CD14-positive monocyte (primary cell): Measurements from ENCODE around the gene TAF11L8. TPM values are rescaled to one million over a fixed set of nuclear protein-coding genes. Genes with fewer than 3 reads are reported as not detected.
"Not testable (repeated sequence)": the region's sequence is repeated elsewhere in the genome, so short reads cannot be mapped to it uniquely, and the experiment has no call there.

ENCODE experiments used
- DNase-seq, 3 donors: peaks; one replicate each; pipeline ENCODE4 v3.0.0-alpha.2; 2011 to 2022
- H2AFZ ChIP-seq: 2 replicates; pipeline ENCODE4 v1.6.0; 2012; ENCODE audit warnings: mild to moderate bottlenecking, low read depth, low read length, inconsistent platforms; ENCODE audit not compliant: insufficient read depth, poor library complexity, severe bottlenecking
- H3K27ac ChIP-seq, 2 donors: 1 replicate in 1 of 2; 2 replicates in 1 of 2; pipeline ENCODE4 v1.5.1; 2012 to 2013; ENCODE audit warnings: low read length in 2 of 2, control low read depth in 1 of 2, inconsistent platforms in 1 of 2, low read depth in 1 of 2, mild to moderate bottlenecking in 1 of 2
- H3K27me3 ChIP-seq, 2 donors: one replicate each; pipeline versions ENCODE4 v1.6.0 to v1.6.1; 2011 to 2013; ENCODE audit warnings: low read length in 2 of 2; ENCODE audit not compliant: control insufficient read depth in 2 of 2, insufficient read depth in 2 of 2
- H3K36me3 ChIP-seq, 2 donors: replicated peaks in 1 of 2; 1 replicate in 1 of 2; 2 replicates in 1 of 2; pipeline versions ENCODE4 v1.5.1 to v1.6.1; 2012 to 2013; ENCODE audit warnings: low read length in 2 of 2, control low read depth in 1 of 2, inconsistent platforms in 1 of 2, mild to moderate bottlenecking in 1 of 2; ENCODE audit not compliant: insufficient read depth in 2 of 2, control insufficient read depth in 1 of 2
- H3K4me1 ChIP-seq, 2 donors: 1 replicate in 1 of 2; 2 replicates in 1 of 2; pipeline versions ENCODE4 v1.5.1 to v1.6.1; 2012 to 2013; ENCODE audit warnings: low read length in 2 of 2, control low read depth in 1 of 2, inconsistent platforms in 1 of 2, mild to moderate bottlenecking in 1 of 2, moderate library complexity in 1 of 2; ENCODE audit not compliant: insufficient read depth in 2 of 2, control insufficient read depth in 1 of 2
- H3K4me2 ChIP-seq: replicated peaks from 2 replicates; pipeline ENCODE3; 2012; ENCODE audit warnings: low read length, moderate library complexity, mild to moderate bottlenecking; ENCODE audit not compliant: poor library complexity, severe bottlenecking; ENCODE audit errors: extremely low read depth
- H3K4me3 ChIP-seq, 3 experiments: fragments of 200-600 bp in 1 of 3; sonication (generic) in 1 of 3; replicated peaks in 1 of 3; 1 replicate in 2 of 3; 2 replicates in 1 of 3; pipeline ENCODE4 v1.5.1; 2011 to 2013; ENCODE audit warnings: low read length in 3 of 3, mild to moderate bottlenecking in 3 of 3, control low read depth in 2 of 3, low read depth in 2 of 3, inconsistent platforms in 1 of 3, moderate library complexity in 1 of 3
- H3K79me2 ChIP-seq: 2 replicates; pipeline ENCODE4 v1.6.0; 2012; ENCODE audit warnings: mild to moderate bottlenecking, control low read depth, inconsistent platforms, low read length, moderate library complexity; ENCODE audit not compliant: insufficient read depth
- H3K9ac ChIP-seq: 2 replicates; pipeline ENCODE4 v1.6.0; 2017; ENCODE audit warnings: low read length, mild to moderate bottlenecking; ENCODE audit not compliant: insufficient read depth, poor library complexity, severe bottlenecking
- H3K9me3 ChIP-seq, 2 donors: replicated peaks in 1 of 2; 1 replicate in 1 of 2; 2 replicates in 1 of 2; pipeline versions ENCODE4 v1.5.1 to v1.6.1; 2012 to 2013; ENCODE audit warnings: low read length in 2 of 2, control low read depth in 1 of 2; ENCODE audit not compliant: control insufficient read depth in 1 of 2, insufficient read depth in 1 of 2
- H4K20me1 ChIP-seq: 2 replicates; pipeline ENCODE4 v1.6.0; 2012; ENCODE audit warnings: mild to moderate bottlenecking, low read length, control low read depth, moderate library complexity; ENCODE audit not compliant: insufficient read depth
- H3K27ac Mint-ChIP-seq, 7 donors: one replicate each; pipeline ENCODE4 v1.8.0; 2020; ENCODE audit warnings: mild to moderate bottlenecking in 7 of 7, mixed read lengths in 7 of 7, moderate library complexity in 6 of 7, inconsistent platforms in 2 of 7
- H3K27me3 Mint-ChIP-seq, 3 donors: one replicate each; pipeline ENCODE4 v1.8.0; 2021 to 2022; ENCODE audit warnings: low read depth in 3 of 3, mild to moderate bottlenecking in 3 of 3, mixed read lengths in 3 of 3, moderate library complexity in 3 of 3, inconsistent platforms in 1 of 3
- H3K36me3 Mint-ChIP-seq, 2 donors: one replicate each; pipeline ENCODE4 v1.8.0; 2020; ENCODE audit warnings: mixed read lengths in 2 of 2, inconsistent platforms in 1 of 2, mild to moderate bottlenecking in 1 of 2
- H3K4me1 Mint-ChIP-seq: one replicate; pipeline ENCODE4 v1.8.0; 2020; ENCODE audit warnings: mild to moderate bottlenecking, mixed read lengths
- H3K4me3 Mint-ChIP-seq, 2 donors: one replicate each; pipeline ENCODE4 v1.8.0; 2020; ENCODE audit warnings: mild to moderate bottlenecking in 2 of 2, mixed read lengths in 2 of 2, moderate library complexity in 1 of 2
- H3K9me3 Mint-ChIP-seq, 7 donors: one replicate each; pipeline ENCODE4 v1.8.0; 2020 to 2022; ENCODE audit warnings: mixed read lengths in 7 of 7, mild to moderate bottlenecking in 6 of 7, moderate library complexity in 6 of 7, inconsistent platforms in 2 of 7
- WGBS: methylation state at CpG from one replicate; pipeline ENCODE4 v1.1.5; 2013; ENCODE audit warnings: missing lambda C conversion rate; ENCODE audit not compliant: insufficient coverage; 5-methylcytosine and 5-hydroxymethylcytosine counted together
- intact Hi-C, 2 donors: fragments of 100-400 bp; cut with micrococcal nuclease; formaldehyde crosslinking; loops; one replicate each; pipeline versions ENCODE4 v1.15.0 to v1.15.1; 2023
- polyA plus RNA-seq, 3 donors: library from polyadenylated mRNA; depleted of rRNA in 1 of 3; unstranded in 2 of 3; stranded (reverse) in 1 of 3; fragments of 300-500 nt in 2 of 3; fragments of >200 nt in 1 of 3; fragmentation: Illumina TruSeq in 2 of 3; gene quantifications; 1 replicate in 2 of 3; 2 replicates in 1 of 3; pipeline ENCODE4 v1.2.3, GENCODE V29; 2012 to 2021
- small RNA-seq: library from RNA; depleted of rRNA; stranded (forward); fragments of <200 nt; gene quantifications from one replicate; pipeline ENCODE3, GENCODE V24; 2012; ENCODE audit warnings: low read depth; ENCODE audit not compliant: insufficient read length

TAF11L8 gene
- polyA plus RNA-seq, 3 donors = not detected

GRCh38 chr5:17594255-17594654 lies 3.5 kb upstream of the TAF11L8 start, which contains the start of gene TAF11L9:
Gene TAF11L9 (minus strand): TSS chr5:17594394.
- H3K4me2 ChIP-seq, H3K9me3 ChIP-seq, DNase-seq, H4K20me1 ChIP-seq, H2AFZ ChIP-seq, H3K27ac Mint-ChIP-seq, intact Hi-C loops, H3K4me1 ChIP-seq, H3K9me3 Mint-ChIP-seq, H3K4me3 Mint-ChIP-seq, H3K27me3 ChIP-seq, H3K79me2 ChIP-seq, H3K27me3 Mint-ChIP-seq, H3K4me3 ChIP-seq, H3K36me3 ChIP-seq, H3K4me1 Mint-ChIP-seq, H3K27ac ChIP-seq, H3K9ac ChIP-seq, H3K36me3 Mint-ChIP-seq: not testable (repeated sequence)
- WGBS = no CpG with 5 or more reads among the region's 15 CpGs

- H3K4me3 ChIP-seq, H3K79me2 ChIP-seq, H3K27me3 Mint-ChIP-seq, H2AFZ ChIP-seq, H3K27ac ChIP-seq, H3K4me3 Mint-ChIP-seq, H3K4me2 ChIP-seq, H3K9me3 Mint-ChIP-seq, DNase-seq, intact Hi-C loops, H3K27ac Mint-ChIP-seq, H3K9me3 ChIP-seq, H3K36me3 ChIP-seq, H3K27me3 ChIP-seq, H4K20me1 ChIP-seq, H3K4me1 Mint-ChIP-seq, H3K4me1 ChIP-seq, H3K36me3 Mint-ChIP-seq, H3K9ac ChIP-seq: not testable (repeated sequence)
- WGBS = no CpG with 5 or more reads among the region's 16 CpGs
Measured at GRCh38 chr5:17585658-17586057, 5.1 kb downstream of the TAF11L8 start, which contains the start of gene TAF11L7. Gene TAF11L7 (minus strand): TSS chr5:17585758.

Small RNA genes lying within 50 kb of the gene (small RNA-seq; reads per million reads assigned to genes)
- gene AC233724.3 (not detected), gene AC233724.6 (not detected), gene AC233724.7 (not detected)

Other genes starting within 250 kb of the TAF11L8 start
- gene TAF11L2, start 92.7 kb downstream of the TAF11L8 start, polyA plus RNA-seq = not detected
- not detected for gene TAF11L3, start 72.6 kb downstream of the TAF11L8 start, polyA plus RNA-seq
- gene TAF11L4, start 69.2 kb downstream of the TAF11L8 start, polyA plus RNA-seq = not detected
- gene TAF11L5, start 65.7 kb downstream of the TAF11L8 start, polyA plus RNA-seq = not detected
- not detected for gene TAF11L6, start 62.3 kb downstream of the TAF11L8 start, polyA plus RNA-seq
- not detected for gene TAF11L7, start 5.2 kb downstream of the TAF11L8 start, polyA plus RNA-seq
- gene TAF11L9, start 3.4 kb upstream of the TAF11L8 start, polyA plus RNA-seq = not detected
- gene TAF11L10, start 6.9 kb upstream of the TAF11L8 start, polyA plus RNA-seq = not detected
- gene TAF11L11, start 13.2 kb upstream of the TAF11L8 start, polyA plus RNA-seq = not detected
- gene TAF11L12, start 19.4 kb upstream of the TAF11L8 start, polyA plus RNA-seq = not detected
- not detected for gene TAF11L13, start 41.1 kb upstream of the TAF11L8 start, polyA plus RNA-seq
- not detected for gene TAF11L14, start 43.5 kb upstream of the TAF11L8 start, polyA plus RNA-seq